DMS 273 (cell line): Measurements from ENCODE around the gene CDS1.
"Not testable (repeated sequence)": the region's sequence is repeated elsewhere in the genome, so short reads cannot be mapped to it uniquely, and the experiment has no call there.

Experiments
- DNase-seq: peaks from one replicate; lab custom pipeline; 2025; ENCODE audit not compliant: unreplicated experiment; lab: John Stamatoyannopoulos, UW

CDS1 gene

GRCh38 chr4:84582988-84583875, at the start of gene CDS1:
Gene CDS1, plus strand, starts transcription at chr4:84583127. Its CDS starts 275 bp downstream, at chr4:84583402.
- peak; percentile 76 for DNase-seq

- no peak for DNase-seq
Observed at GRCh38 chr4:84535901-84536300, 47.0 kb upstream of the CDS1 start.

- no peak for DNase-seq
Observed at GRCh38 chr4:84545093-84545492, 37.8 kb upstream of the CDS1 start.

GRCh38 chr4:84547211-84547610, 35.7 kb upstream of the CDS1 start:
- peak; percentile 9 for DNase-seq

- not testable (repeated sequence) for DNase-seq
Observed at GRCh38 chr4:84549191-84549590, 33.7 kb upstream of the CDS1 start.

GRCh38 chr4:84562156-84562555, 20.8 kb upstream of the CDS1 start:
- no peak for DNase-seq

GRCh38 chr4:84563002-84563401, 19.9 kb upstream of the CDS1 start:
- no peak for DNase-seq

- no peak for DNase-seq
Observed at GRCh38 chr4:84565951-84566350, 17.0 kb upstream of the CDS1 start.

- no peak for DNase-seq
Observed at GRCh38 chr4:84568496-84568895, 14.4 kb upstream of the CDS1 start.

GRCh38 chr4:84569009-84569408, 13.9 kb upstream of the CDS1 start:
- DNase-seq = no peak

GRCh38 chr4:84573385-84574068, 9.4 kb upstream of the CDS1 start:
- DNase-seq = no peak

- DNase-seq = no peak
Observed at GRCh38 chr4:84574069-84574720, 8.7 kb upstream of the CDS1 start.

- peak; percentile 52 for DNase-seq
Observed at GRCh38 chr4:84578540-84579402, 4.2 kb upstream of the CDS1 start.

- DNase-seq = no peak
Observed at GRCh38 chr4:84579403-84579776, 3.5 kb upstream of the CDS1 start.

GRCh38 chr4:84582302-84582987, 482 bp upstream of the CDS1 start:
- DNase-seq = peak; percentile 86

GRCh38 chr4:84583876-84584380, 1.0 kb downstream of the CDS1 start:
- no peak for DNase-seq

GRCh38 chr4:84585251-84585650, 2.3 kb downstream of the CDS1 start:
- no peak for DNase-seq

GRCh38 chr4:84594724-84595123, 11.8 kb downstream of the CDS1 start:
- no peak for DNase-seq

- no peak for DNase-seq
Observed at GRCh38 chr4:84596826-84597225, 13.9 kb downstream of the CDS1 start.

GRCh38 chr4:84597450-84597849, 14.5 kb downstream of the CDS1 start:
- no peak for DNase-seq
